Glomerular visceral epithelial cell (primary cell): ENCODE data around the gene DYSF.

ENCODE experiments used
- DNase-seq: peaks from one replicate; pipeline ENCODE4 v3.0.0-alpha.2; 2016; ENCODE audit errors: extremely low spot score

The DYSF gene

DNA sequence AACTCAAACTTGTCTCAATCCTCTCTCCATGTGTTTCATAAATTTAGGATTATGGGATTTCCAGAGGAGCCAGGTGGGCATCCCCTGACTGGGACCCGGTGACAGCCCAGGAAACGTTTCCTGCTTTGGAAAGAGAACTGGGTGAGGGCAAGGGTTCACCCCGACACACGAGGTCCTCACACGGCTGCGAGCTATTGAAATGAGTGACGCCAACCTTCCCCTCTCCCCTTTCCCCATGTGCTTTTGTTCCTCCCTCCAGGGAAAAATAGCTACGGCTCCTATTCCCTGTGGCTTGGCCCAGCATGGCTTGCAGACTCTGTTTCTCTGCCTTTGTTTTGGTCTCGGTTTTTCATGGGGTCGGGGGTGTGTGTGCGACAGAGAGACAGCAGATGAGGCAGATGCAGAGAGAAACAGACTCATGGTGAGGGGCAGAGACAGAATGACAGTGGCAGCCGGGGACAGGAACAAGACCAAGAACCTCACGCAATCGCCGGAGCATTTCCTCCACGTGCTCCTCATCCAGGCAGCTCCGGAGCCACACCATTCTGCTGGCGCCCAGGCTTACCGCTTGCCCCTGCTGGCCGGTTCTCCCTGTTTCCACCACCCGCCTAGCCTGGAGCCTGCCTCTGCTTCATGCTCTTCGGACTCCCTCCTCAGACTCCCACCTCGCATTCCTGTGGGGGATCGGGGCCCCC is 238.5 kb downstream of the DYSF start:
- no peak for DNase-seq

DNA sequence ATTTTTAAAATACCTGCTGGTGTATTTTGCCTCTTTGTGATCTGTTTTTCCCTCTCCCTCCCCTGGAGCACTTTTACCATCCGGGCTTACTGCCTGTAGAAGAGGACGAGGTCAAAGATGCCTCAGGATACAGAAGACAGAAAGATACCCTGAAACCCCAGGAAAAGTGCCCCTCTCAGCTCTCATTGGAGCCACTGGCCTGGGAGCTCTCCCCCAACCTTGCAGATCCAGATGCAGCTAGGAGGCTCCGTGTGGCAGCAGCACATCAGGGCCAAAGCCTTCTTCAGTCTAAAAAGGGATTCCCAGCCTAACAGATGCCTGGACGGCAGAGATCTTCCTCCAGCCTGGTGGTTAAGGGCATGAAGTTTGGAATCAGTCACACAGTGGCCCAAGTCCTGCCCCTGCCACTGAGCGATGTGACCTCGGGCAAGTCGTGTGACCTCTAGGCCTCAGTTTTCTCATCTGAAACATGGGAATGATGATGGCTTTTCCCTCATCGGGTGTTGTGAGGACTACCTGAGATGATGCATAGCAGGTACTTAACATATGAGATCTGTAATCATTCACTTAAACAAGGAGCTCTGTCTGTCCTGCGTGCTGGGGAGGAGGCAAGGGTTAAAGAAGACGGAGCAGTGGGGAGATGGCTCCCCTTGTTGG is 239.4 kb downstream of the DYSF start:
- no peak for DNase-seq

DNA sequence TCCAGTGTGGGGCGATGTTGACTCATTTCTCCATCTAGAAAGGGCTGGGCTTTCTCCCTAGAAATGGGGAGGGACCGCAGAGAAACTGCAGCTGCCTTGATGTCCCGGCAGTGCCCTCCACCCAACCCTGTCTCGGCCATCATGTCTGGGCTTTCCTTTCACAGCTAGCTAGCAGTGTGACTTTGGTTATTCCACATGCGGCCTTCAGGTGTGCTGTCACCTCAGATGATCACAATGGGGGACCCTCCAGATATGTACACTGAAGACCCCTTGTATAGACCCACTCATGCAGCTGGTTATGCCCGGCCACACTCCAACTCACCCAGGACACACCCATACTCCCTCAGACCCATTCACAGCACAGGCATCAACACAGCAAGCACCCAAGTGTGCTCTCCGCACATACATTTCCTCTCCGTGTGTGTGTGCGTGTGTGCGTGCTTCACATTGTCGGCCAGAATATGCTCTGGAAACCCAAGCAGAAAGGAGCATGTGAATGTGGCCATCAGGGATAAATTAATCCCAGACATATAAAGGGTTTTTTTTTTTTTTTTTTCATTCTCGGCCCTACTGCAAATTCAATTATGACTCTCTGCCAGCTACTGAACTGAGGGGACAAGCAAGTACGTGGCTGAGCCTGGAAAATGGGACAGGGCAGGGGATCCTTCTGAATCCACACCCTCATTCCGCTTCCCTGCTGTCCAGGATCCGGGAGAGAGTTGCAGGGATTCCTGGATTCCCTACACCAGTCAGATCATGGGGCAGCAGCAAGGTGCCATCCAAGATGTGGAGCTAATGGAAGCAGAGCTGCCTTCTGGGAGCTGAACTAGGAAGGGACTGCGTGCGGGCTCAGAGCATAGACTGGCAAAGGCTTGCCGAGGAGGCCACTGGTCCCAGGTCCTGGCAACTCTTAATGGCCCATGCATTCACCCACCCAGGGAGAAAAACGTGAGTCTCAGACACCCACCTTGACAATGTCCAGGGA is 240.2 kb downstream of the DYSF start:
- DNase-seq = no peak

DNA sequence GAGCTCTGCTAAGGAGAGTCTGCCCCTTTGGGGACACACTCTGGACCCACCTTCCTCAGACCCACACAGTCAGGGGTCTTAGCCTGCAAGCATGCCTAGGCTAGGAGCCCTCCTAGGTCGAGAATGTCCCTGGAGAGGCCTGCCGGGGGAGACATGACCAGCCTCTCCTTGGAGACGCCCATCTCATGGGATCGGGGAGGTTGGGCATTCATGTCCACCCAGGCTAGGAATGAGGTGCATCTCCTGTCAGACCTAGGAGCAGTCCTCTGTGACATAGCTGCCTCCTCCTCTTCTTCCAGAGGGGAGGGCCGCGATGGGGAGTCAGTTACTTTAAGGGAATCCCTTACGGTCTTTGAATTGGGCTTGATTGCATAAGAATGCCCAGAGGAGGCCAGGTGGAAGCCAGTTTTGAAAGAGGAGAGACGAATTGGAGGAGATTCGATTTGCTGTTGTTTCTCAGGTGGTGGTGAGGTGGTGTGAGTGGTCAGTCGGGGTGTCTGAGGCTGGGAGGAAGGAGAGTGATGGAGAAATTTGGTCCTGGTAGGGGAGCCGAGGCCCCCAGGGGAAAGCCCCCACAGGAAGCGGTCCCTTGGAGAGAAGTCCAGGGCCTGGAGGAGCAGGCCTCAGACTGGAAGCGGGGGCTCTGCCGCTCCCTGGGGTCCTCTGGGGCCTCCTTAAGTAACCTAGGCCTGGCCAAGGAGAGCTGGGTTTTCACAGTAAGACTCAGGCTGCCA is 241.3 kb downstream of the DYSF start:
- DNase-seq = no peak

DNA sequence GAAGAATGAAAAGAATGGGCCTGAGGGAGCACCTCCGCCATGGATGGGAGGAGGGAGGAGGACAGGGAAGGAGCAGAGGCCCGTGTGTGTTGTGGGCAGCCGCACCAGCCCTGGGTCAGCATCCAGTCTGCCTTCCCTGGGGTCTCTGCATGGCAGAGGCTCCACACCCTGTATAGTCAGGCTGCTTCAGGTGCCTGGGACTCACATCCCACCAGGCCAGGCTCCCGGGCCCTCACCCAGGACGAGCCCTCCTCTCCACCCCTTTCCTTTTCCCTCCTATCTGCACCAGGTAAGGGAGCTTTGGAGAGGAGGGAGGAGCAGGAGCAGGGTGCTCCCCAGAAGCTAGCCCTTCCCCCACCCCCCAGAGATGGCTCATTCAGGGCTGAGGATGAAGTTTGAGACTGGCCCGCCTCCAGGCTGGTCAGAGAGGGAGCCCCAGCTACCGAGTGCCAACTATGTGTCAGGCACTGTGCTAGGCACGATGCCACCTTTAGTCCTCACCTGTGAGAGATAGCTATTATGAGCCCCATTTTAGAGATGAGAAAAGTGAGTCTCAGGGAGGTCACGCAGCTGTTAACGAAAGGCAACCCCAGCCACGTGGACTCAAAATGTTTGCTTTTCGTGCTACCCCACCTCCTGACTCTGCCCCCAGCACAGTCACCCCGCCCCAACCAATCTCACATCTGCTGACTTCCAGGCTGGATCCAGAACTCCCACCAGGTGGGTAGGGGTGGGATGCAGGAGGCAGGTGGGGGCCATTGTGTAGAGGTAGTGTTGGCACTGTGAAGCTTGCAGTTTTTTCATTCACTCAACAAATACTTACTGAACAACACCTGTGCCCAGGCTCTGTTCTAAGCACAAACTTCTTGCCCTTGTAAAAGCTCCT is 242.1 kb downstream of the DYSF start:
- no peak for DNase-seq

DNA sequence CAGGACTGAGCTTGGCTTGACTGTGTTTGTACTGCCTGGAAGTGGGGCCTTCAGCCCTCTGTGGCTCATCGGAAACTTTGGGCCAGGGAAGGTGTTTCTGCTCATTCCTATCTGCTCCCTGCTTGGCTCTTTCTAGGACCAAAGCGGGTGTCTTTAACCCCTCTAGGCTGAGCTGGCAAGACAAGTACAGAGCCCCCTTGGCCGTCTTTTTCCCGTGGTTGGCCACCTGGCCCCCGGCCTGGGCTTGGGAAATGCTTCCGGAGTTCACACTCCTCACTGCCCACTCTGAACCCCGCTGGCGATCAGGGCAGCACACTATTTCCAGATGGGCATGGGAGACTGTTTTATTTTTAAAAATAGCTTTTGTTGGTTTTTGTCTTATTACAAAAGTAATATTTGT is 243.0 kb downstream of the DYSF start:
- DNase-seq = no peak

DNA sequence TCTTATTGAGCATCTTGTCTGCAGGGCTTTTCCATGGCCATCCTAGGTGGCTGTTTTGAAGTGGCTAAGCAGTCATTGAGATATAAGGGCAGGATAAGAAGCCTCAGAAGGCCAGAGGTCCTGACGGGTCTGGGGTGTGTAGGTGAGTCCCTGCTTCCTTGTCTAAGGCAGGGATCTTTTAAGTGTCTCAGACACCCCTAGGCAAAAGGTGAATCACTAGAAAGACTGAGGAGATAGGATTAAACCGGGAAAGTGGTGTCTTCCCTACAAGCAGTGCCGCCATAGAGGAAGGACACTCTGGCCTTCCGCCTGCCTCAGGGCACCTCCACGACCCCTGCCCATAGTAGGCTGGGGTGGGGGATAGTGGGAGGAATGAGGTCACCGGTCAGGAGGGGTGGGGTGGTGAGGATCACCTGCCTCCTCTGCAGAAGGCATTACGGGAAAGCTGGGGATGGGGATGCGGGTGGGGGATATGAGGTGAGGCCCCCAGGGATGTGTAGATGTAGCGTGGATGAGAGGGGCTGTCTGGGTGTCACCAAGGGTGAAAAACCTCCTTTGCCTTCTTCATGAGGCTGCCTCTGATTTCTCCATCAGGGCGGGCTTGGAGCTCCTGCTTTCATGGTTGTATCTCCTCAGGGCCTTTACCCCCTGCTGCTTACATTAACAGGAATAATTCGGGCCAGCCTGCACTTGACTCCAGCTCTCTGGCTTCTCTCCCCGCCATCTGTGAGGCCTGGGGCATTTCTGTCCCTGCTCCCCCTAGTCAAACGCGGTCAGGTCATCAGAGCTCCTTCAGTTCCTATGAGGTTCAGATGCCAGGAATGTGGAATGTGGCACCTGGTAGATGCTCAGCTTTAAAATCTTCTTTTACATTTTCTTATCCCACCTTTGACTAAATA is 244.0 kb downstream of the DYSF start:
- DNase-seq = no peak

DNA sequence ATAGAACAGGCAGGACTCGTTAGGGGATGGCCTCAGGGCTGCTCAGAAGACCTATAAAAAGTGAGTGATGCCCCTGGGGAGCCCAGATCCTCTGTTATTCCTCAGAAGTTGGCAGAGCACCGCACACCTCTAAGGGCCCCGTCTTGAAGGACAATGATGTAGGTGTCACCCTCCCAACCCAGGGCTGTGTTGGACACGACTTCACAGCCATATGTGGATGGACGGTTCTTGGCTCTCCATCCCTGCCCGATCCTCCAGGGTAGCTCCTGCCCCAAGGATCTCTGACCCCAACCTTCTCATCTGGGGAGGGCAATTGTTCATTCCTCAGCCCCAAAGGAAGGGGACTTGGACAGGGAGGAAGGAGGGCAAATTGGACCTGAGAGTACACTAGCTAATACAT is 246.1 kb downstream of the DYSF start:
- DNase-seq = no peak

DNA sequence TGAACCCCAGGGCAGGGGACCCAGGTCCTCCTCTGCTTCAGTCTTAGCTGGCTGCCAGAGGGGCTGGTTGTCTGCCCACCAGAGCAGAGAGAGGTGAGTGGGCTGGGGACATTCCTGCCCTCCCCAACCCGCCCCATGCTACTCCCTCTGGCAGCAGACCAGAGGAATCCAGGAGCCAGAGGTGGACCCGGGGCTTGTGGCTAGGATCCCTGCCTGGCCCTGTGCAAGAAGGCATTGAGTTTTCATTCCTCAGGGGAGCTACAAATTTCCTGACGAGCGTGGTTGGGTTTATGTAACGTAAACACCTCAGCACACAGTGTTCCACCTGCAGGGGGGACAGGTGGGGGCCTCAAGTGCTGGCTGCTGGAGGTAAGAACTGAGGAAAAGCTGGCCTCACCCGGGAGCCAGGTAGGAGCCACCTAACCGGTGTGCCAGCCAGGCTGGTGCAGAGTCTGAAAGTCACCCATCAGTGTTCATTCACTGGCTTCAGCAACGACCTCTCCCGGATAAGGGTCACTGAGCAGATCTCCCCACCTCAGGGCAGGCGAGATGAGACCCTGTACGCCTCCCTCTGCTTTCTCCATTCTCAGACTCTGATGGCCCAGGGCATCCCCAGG is 246.8 kb downstream of the DYSF start:
- DNase-seq = no peak

DNA sequence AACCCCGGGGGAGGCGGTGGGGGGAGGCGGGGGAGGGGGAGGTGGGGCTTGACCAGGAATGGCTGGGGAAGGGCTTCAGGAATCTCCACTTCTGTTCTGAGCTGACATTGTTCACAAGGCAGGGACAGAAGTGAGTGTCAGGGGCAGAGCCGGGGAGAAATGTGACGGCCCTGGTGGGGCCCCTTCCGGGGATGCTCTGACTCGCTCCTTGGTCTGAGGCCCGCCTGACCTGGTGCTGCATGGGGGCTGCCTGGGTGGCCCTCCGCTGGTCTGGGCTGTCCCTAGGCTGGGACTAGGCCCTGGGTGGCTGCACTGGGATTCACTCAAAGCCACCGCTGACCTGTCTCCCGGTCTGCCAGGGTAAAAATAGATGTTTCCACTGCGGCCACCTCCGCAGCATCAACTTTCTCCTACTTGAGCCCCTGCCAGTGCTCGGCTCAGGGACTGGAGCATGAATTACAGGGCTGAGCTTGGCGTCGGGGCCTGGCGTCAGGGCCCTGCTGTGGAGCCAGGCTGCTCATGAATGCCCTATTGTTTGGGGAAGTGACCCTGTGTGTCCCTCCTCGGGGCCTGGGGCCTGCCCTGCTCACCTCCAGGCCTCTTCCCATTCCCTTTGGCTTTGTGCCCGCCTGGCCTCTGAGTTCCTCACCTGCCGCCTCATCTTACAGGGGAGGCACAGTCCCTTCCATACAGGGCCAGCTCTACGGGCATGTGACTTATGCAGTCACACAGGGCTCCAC is 247.5 kb downstream of the DYSF start:
- no peak for DNase-seq

DNA sequence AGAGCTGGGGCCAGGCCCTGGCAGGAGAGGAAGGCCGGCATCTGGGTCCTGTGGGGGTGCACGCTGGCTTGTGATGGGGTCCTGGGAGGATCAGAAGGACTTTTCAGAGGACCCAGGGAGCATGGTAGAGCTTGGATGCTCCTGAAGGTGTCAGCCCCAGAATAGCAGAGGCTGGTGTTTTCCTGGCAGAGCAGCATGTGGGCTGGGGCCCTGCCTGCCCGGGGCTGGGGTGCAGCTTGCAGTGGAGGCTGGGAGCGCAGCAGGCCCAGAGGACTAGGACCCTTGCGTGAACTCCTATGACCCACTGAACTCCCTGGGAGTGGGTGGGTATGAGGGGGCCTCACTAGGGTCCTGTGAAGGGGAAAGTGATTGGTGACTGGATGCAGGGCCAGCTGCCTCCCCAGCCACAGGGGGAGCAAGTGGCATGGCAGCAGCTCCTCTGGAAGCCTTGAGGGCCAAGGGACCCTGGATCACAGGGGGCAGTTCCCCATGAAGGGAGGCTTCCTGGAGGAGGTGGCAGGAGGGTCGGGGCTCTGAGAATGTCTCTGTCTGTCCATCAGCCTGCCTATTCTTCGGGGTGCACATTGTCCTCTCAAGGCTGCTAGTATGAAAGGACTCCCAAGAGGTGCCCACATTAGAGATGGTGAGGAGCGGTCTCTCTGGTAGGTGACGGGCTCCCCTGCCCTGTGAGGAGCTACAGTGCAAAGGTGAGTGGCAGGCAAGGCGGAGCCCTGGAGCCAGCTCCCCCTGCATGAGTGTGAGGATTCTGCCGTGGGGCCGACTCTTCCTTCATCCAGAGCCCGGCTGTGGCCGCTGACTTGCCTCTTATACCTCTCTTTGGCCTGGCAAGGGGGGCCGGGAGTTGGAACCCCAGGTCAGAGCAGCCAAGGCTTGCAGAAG is 249.0 kb downstream of the DYSF start:
- no peak for DNase-seq

DNA sequence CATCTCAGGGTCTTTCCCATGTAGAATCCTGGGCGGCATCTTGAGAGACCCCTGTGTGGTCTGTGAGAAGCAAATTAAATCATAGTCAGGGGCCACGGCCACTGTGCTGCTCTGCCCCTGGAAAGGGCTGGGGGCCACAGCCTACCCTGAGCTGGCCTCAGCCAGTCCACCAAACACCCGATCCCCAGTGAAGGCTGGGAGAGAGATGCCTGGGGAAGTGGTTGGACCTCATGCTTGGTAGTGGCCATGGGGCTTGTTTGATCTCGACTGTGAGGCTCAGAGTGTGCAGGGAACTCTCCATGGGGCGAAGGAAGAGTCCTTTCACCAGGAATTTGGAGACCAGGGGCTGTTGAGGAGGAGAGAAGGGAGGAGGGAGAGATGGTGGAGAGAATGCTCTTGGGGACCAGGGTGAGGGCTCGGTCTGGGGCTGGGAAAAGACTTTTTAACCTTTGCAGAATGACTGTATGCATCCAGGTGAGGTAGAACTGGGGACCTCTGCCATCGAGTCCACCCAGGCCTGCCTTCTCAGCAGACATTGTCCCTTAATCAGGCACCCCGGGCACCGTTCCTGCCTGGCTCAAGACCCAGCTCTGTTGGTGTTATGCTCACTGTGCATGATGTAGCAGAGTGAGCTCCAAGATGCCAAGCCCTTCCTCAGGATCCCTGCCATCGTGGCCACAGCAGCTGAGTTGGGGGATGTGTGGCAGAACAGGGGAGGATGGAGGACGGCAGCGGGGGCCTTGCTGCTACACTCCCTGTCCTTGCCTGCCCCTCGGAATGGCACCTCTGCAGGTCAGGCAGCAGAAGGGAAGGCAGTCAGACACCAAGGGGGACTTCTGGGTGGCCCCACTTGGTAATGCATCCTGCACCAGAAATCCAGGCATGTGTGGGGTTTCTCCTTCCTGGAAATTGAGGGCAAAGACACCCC is 249.9 kb downstream of the DYSF start:
- no peak for DNase-seq

DNA sequence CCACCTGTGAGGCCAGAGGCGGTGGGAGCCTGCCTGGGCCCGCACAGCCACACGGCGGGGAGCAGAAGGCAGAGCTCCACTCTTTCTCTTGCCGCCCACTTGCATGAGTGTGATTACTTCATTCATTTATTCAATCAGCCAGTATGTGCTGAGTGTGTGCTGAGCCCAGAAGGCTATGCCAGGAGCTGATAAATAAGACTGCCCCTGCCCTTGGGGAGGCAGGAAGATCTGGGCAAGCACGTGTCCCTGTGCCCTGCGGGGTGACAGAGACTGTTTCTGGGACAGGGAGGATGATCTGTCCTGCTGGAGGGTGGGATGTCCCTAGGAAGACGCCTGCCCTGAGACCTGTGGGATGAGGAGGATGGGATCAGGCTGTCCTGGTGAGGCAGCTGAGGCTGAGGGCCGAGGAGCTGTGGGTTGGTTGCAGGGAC is 250.8 kb downstream of the DYSF start:
- no peak for DNase-seq

DNA sequence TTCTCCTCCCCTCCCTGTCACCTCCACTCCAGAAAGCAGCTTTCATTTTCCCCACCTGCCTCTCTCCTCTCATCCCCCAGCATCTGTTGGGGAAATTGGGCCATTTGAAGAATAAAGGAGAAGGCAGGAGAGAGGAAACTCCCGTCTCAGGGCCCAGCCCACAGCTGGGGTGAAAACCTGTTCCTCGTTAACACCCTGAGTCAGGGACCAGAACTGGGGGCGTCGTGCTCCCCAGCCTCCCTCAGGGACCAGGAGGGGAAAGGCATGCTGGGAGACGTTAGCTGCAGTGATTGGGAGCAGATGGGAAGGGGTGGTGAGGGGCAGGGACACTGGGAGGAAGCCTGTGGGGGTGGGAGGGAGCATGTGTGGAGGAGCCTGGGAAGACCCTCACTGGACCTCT is 251.3 kb downstream of the DYSF start:
- no peak for DNase-seq

DNA sequence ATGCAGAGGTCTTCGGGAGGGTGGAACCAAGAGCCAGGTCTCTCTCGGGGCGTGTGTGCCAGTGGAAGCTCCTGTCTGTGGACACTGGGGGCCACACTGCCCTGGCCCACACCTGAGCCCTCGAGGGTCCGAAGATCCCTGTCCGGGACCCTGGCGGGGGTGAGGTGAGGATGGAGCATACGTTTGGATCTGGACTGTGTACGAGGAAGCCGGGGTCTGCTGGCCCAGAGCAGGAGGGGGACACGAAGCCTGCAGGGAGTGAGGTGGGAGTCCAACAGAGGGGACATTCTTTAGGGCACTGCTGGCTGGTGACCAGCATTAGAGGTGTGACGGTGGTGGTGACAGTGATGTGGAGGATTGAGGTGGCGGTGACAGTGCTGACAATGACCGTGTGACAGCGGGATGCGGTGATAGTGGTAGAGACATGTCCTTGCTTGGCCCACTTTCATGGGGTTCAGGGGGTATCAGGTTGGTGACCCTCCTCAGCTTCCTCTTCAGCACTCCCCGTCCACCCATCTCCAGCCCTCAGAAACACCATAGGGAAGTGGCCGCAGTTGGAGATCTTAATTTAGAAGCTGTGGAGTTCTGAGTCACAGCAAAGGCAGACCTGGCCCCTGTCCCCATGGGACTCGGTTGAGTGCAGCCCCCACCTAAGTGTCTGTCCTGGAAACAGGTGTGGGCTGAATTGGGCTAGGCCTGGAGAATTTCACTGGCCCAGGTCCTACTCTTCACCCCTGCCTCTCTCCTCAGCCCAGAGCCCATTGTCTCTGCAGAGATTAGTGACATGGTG is 252.0 kb downstream of the DYSF start:
- no peak for DNase-seq

DNA sequence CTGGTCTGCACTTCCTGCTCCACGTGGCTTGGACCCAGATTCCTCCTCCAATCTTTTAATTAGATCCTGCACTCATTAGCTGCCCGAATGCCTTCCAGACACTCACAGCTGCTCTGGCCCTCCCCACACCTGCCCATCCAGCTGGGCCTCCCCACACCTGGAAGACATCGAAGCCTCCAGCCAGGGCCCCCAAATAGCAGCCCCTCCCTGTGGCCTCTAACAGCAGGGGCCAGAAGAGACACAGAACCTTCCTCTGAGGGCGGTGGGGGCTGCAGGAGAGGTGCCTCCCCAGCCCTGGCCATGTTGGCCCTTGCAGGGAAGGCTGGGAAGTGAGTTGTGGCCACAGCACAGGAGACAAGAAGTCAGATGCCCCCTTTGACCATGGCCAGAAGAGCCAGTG is 252.8 kb downstream of the DYSF start:
- no peak for DNase-seq
